ENCODE data around the gene IQCF5. TPM values are rescaled to one million over a fixed set of nuclear protein-coding genes. Genes with fewer than 3 reads are reported as not detected.

The IQCF5 gene
- total and polyA plus RNA-seq, 2 experiments from 2014 or later, result not detected

DNA sequence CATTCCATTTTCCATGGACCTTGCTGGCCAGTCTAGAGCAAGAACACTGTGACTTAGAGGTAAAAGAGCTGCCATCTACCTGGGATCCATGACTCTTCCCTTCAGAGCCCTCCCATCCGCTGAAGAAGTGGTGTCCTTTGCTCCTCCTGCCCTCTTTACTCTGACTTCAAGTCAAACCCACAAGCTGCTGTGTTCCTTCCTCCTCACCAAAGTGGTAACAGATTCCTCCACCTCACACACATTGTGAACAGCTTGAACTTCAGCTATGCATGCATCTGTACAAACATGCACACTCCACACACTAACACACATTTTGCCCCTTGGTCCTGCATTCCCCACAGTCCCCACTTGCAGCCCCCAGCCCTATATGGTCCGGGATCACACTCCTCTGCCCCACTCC is 990 bp downstream of the IQCF5 start:
- no peak for DNase-seq (ENCODE audit: low spot score)
- H3K4me2 ChIP-seq, result no peak overlapping the region
- H3F3A ChIP-seq (replicated peaks; ENCODE audit: low read depth), result no peaks in the 10 kb centered on the region
- H3K9me3 Mint-ChIP-seq, result no peaks in the 10 kb centered on the region
- H3K36me3 ChIP-seq (ENCODE audit: insufficient read depth), result no peaks in the 10 kb centered on the region
- no peak for ATAC-seq
- TF ChIP-seq EZH2 (IDR thresholded peaks at IDR 0.05; ENCODE audit: low read depth, unreplicated experiment) (no peak), EZH2phosphoT487 (IDR thresholded peaks at IDR 0.05; ENCODE audit: unreplicated experiment) (no peak), STAT1 (IDR thresholded peaks at IDR 0.05; ENCODE audit: unreplicated experiment) (no peak), ZNF114 (CRISPR knock-in tag; IDR thresholded peaks at IDR 0.05) (no peak), ZNF331 (CRISPR knock-in tag; IDR thresholded peaks at IDR 0.05; ENCODE audit: low read depth) (no peak), NANOG (IDR thresholded peaks at IDR 0.05; ENCODE audit: borderline replicate concordance) (no peak), JUNB (IDR thresholded peaks at IDR 0.05; ENCODE audit: unreplicated experiment) (no peak), CREB1 (CRISPR knock-in tag; IDR thresholded peaks at IDR 0.05; ENCODE audit: low read depth) (no peak), POLR2AphosphoS5 (IDR thresholded peaks at IDR 0.05; ENCODE audit: low read depth) (no peak)
- TF ChIP-seq, protein P1, sequence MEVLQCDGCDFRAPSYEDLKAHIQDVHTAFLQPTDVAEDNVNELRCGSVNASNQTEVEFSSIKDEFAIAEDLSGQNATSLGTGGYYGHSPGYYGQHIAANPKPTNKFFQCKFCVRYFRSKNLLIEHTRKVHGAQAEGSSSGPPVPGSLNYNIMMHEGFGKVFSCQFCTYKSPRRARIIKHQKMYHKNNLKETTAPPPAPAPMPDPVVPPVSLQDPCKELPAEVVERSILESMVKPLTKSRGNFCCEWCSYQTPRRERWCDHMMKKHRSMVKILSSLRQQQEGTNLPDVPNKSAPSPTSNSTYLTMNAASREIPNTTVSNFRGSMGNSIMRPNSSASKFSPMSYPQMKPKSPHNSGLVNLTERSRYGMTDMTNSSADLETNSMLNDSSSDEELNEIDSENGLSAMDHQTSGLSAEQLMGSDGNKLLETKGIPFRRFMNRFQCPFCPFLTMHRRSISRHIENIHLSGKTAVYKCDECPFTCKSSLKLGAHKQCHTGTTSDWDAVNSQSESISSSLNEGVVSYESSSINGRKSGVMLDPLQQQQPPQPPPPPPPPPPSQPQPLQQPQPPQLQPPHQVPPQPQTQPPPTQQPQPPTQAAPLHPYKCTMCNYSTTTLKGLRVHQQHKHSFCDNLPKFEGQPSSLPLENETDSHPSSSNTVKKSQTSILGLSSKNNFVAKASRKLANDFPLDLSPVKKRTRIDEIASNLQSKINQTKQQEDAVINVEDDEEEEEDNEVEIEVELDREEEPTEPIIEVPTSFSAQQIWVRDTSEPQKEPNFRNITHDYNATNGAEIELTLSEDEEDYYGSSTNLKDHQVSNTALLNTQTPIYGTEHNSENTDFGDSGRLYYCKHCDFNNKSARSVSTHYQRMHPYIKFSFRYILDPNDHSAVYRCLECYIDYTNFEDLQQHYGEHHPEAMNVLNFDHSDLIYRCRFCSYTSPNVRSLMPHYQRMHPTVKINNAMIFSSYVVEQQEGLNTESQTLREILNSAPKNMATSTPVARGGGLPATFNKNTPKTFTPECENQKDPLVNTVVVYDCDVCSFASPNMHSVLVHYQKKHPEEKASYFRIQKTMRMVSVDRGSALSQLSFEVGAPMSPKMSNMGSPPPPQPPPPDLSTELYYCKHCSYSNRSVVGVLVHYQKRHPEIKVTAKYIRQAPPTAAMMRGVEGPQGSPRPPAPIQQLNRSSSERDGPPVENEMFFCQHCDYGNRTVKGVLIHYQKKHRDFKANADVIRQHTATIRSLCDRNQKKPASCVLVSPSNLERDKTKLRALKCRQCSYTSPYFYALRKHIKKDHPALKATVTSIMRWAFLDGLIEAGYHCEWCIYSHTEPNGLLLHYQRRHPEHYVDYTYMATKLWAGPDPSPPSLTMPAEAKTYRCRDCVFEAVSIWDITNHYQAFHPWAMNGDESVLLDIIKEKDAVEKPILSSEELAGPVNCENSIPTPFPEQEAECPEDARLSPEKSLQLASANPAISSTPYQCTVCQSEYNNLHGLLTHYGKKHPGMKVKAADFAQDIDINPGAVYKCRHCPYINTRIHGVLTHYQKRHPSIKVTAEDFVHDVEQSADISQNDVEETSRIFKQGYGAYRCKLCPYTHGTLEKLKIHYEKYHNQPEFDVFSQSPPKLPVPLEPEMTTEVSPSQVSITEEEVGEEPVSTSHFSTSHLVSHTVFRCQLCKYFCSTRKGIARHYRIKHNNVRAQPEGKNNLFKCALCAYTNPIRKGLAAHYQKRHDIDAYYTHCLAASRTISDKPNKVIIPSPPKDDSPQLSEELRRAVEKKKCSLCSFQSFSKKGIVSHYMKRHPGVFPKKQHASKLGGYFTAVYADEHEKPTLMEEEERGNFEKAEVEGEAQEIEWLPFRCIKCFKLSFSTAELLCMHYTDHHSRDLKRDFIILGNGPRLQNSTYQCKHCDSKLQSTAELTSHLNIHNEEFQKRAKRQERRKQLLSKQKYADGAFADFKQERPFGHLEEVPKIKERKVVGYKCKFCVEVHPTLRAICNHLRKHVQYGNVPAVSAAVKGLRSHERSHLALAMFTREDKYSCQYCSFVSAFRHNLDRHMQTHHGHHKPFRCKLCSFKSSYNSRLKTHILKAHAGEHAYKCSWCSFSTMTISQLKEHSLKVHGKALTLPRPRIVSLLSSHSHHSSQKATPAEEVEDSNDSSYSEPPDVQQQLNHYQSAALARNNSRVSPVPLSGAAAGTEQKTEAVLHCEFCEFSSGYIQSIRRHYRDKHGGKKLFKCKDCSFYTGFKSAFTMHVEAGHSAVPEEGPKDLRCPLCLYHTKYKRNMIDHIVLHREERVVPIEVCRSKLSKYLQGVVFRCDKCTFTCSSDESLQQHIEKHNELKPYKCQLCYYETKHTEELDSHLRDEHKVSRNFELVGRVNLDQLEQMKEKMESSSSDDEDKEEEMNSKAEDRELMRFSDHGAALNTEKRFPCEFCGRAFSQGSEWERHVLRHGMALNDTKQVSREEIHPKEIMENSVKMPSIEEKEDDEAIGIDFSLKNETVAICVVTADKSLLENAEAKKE (CRISPR knock-in tag; IDR thresholded peaks at IDR 0.05), result no peak
- TF ChIP-seq, protein P2, sequence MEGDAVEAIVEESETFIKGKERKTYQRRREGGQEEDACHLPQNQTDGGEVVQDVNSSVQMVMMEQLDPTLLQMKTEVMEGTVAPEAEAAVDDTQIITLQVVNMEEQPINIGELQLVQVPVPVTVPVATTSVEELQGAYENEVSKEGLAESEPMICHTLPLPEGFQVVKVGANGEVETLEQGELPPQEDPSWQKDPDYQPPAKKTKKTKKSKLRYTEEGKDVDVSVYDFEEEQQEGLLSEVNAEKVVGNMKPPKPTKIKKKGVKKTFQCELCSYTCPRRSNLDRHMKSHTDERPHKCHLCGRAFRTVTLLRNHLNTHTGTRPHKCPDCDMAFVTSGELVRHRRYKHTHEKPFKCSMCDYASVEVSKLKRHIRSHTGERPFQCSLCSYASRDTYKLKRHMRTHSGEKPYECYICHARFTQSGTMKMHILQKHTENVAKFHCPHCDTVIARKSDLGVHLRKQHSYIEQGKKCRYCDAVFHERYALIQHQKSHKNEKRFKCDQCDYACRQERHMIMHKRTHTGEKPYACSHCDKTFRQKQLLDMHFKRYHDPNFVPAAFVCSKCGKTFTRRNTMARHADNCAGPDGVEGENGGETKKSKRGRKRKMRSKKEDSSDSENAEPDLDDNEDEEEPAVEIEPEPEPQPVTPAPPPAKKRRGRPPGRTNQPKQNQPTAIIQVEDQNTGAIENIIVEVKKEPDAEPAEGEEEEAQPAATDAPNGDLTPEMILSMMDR (conservative IDR thresholded peaks at IDR 0.05; ENCODE audit: low read depth in 2 of 2), result no peak
- TF ChIP-seq, protein P3, sequence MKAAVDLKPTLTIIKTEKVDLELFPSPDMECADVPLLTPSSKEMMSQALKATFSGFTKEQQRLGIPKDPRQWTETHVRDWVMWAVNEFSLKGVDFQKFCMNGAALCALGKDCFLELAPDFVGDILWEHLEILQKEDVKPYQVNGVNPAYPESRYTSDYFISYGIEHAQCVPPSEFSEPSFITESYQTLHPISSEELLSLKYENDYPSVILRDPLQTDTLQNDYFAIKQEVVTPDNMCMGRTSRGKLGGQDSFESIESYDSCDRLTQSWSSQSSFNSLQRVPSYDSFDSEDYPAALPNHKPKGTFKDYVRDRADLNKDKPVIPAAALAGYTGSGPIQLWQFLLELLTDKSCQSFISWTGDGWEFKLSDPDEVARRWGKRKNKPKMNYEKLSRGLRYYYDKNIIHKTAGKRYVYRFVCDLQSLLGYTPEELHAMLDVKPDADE (IDR thresholded peaks at IDR 0.05), result no peak
- TF ChIP-seq, protein P4, sequence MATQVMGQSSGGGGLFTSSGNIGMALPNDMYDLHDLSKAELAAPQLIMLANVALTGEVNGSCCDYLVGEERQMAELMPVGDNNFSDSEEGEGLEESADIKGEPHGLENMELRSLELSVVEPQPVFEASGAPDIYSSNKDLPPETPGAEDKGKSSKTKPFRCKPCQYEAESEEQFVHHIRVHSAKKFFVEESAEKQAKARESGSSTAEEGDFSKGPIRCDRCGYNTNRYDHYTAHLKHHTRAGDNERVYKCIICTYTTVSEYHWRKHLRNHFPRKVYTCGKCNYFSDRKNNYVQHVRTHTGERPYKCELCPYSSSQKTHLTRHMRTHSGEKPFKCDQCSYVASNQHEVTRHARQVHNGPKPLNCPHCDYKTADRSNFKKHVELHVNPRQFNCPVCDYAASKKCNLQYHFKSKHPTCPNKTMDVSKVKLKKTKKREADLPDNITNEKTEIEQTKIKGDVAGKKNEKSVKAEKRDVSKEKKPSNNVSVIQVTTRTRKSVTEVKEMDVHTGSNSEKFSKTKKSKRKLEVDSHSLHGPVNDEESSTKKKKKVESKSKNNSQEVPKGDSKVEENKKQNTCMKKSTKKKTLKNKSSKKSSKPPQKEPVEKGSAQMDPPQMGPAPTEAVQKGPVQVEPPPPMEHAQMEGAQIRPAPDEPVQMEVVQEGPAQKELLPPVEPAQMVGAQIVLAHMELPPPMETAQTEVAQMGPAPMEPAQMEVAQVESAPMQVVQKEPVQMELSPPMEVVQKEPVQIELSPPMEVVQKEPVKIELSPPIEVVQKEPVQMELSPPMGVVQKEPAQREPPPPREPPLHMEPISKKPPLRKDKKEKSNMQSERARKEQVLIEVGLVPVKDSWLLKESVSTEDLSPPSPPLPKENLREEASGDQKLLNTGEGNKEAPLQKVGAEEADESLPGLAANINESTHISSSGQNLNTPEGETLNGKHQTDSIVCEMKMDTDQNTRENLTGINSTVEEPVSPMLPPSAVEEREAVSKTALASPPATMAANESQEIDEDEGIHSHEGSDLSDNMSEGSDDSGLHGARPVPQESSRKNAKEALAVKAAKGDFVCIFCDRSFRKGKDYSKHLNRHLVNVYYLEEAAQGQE (IDR thresholded peaks at IDR 0.05; ENCODE audit: unreplicated experiment), result no peak
- H3K4me1 ChIP-seq (ENCODE audit: insufficient read depth), result no peaks in the 10 kb centered on the region
- peaks cover 9% of the 10 kb centered on the region for H3K27me3 Mint-ChIP-seq (ENCODE audit: insufficient read depth, low read depth, poor library complexity)
- no peak overlapping the region for H3K27ac ChIP-seq (ENCODE audit: low read depth)
- H3K9me2 ChIP-seq (ENCODE audit: insufficient read depth), result 0 out of 2 replicates have a peak, but pooled peaks cover 5% of the 10 kb centered on the region
- no peak overlapping the region for H2AFZ ChIP-seq
- H3K4me3 ChIP-seq, result no peak overlapping the region
- no peaks in the 10 kb centered on the region for H3K36me3 Mint-ChIP-seq (ENCODE audit: low read depth)
- H3K27me3 ChIP-seq (ENCODE audit: insufficient read depth), result no peaks in the 10 kb centered on the region
- H3K4me3 Mint-ChIP-seq, result no peak overlapping the region
- H3K79me2 ChIP-seq (replicated peaks; ENCODE audit: insufficient read depth), result no peaks in the 10 kb centered on the region
- no peaks in the 10 kb centered on the region for H4K20me1 ChIP-seq (replicated peaks; ENCODE audit: insufficient read depth)
- H3K27ac Mint-ChIP-seq, result no peak overlapping the region
- peaks cover 2% of the 10 kb centered on the region; the same call in 1 of the 3 replicates for H3K4me1 Mint-ChIP-seq

Measured in GM23338 (cell line).